Right lobe of liver (tissue), 6 donors: ENCODE results near the gene LXN. TPM values are rescaled to one million over a fixed set of nuclear protein-coding genes. Genes with fewer than 3 reads are reported as not detected.

ENCODE experiments used
- ATAC-seq, 4 donors: fragments of 200-7000 bp; cut with Tn5 transposase; one replicate each; pipeline ENCODE4 v1.9.1; 2020; ENCODE audit warnings: mild to moderate bottlenecking in 4 of 4, moderate library complexity in 4 of 4
- DNase-seq, 3 donors: peaks; one replicate each; pipeline ENCODE4 v3.0.0-alpha.2; 2020
- H3K27ac ChIP-seq, 3 donors: fragments of 200-600 bp; one replicate each; pipeline ENCODE4 v1.8.0; 2022
- H3K27me3 ChIP-seq, 2 donors: fragments of 200-600 bp; one replicate each; pipeline ENCODE4 v1.8.0; 2022
- H3K36me3 ChIP-seq, 4 donors: fragments of 200-600 bp; sonication (generic) in 1 of 4; one replicate each; pipeline versions ENCODE4 v1.5.1 to v1.8.0; 2017 to 2022; ENCODE audit warnings: control low read depth in 1 of 4
- H3K4me1 ChIP-seq, 4 donors: fragments of 200-600 bp; sonication (generic) in 1 of 4; one replicate each; pipeline versions ENCODE4 v1.5.1 to v1.8.0; 2017 to 2022; ENCODE audit warnings: control low read depth in 1 of 4
- H3K4me3 ChIP-seq, 3 donors: fragments of 200-600 bp; one replicate each; pipeline ENCODE4 v1.8.0; 2022
- H3K9me3 ChIP-seq, 4 donors: fragments of 200-600 bp; sonication (generic) in 1 of 4; one replicate each; pipeline versions ENCODE4 v1.5.1 to v1.8.0; 2017 to 2022; ENCODE audit warnings: control low read depth in 1 of 4
- CTCF ChIP-seq, 4 donors: fragments of 200-600 bp in 3 of 4; fragments of 450-650 bp in 1 of 4; IDR thresholded peaks; one replicate each; pipeline versions ENCODE4 v1.5.1 to v1.8.0; 2016 to 2022; ENCODE audit warnings: antibody characterized with exemption in 4 of 4, mild to moderate bottlenecking in 2 of 4
- POLR2A ChIP-seq: fragments of 450-650 bp; IDR thresholded peaks from one replicate; pipeline ENCODE4 v1.6.1; 2017; ENCODE audit warnings: antibody characterized with exemption, mild to moderate bottlenecking
- WGBS: methylation state at CpG from one replicate; pipeline ENCODE4 v1.1.6; 2018; ENCODE audit warnings: low coverage, low lambda C conversion rate; ENCODE audit not compliant: insufficient coverage; ENCODE audit errors: missing lambda C conversion rate; 5-methylcytosine and 5-hydroxymethylcytosine counted together
- intact Hi-C, 2 donors: fragments of 100-400 bp; cut with DNase I; formaldehyde crosslinking; loops; one replicate each; pipeline versions ENCODE4 v1.11.2 to v1.14.1; 2022
- total RNA-seq, 6 experiments: library from RNA; depleted of rRNA in 2 of 6; stranded (reverse); fragments of >200 nt in 2 of 6; fragmentation: NEBNext Ultra II Directional in 3 of 6; extraction: Animal tissue kit (Norgen Biotek cat#: 25700) in 3 of 6; gene quantifications; one replicate each; pipeline versions ENCODE4 v1.1.0 to v1.2.4, GENCODE V29; 2016 to 2023
- donor health status: DM: no; HTN: yes; CAD: no.
- donor health status: DM: no; HTN: no; CAD: no.
- donor health status: DM: no; HTN: no; CAD: no.
- donor health status: DM: no; HTN: yes; CAD: no.
- donor health status: DM: no; HTN: yes; CAD: no.

LXN gene
- total RNA-seq, 6 experiments from 2014 or later = 0.84 to 3.4 (median 2.0) TPM

GRCh38 chr3:158680861-158681260, 8.4 kb upstream of the LXN start:
- ATAC-seq (no peak), DNase-seq (no peak)
- WGBS = 77% methylated on average over 2 of the region's 2 CpGs
- Histone ChIP-seq H3K27ac (no peak overlapping the region), H3K36me3 (peaks cover 0 to 2% (median 0%) of the 10 kb centered on the region in 4 donors), H3K4me3 (no peak overlapping the region), H3K27me3 (no peaks in the 10 kb centered on the region), H3K9me3 (no peaks in the 10 kb centered on the region), H3K4me1 (peaks cover 0 to 6% (median 2%) of the 10 kb centered on the region in 4 donors)
- intact Hi-C loops = no loop called here
- TF ChIP-seq CTCF (IDR thresholded peaks at IDR 0.05) (no peak), POLR2A (no peak)

- DNase-seq (no peak), ATAC-seq (peak in 1 of 4 donors; percentile 45)
- Histone ChIP-seq H3K36me3 (peaks cover 0 to 2% (median 0%) of the 10 kb centered on the region in 4 donors), H3K4me3 (no peak overlapping the region), H3K4me1 (no peaks in the 10 kb centered on the region), H3K27me3 (no peaks in the 10 kb centered on the region), H3K9me3 (no peaks in the 10 kb centered on the region), H3K27ac (no peak overlapping the region)
- TF ChIP-seq POLR2A = no peak
- TF ChIP-seq CTCF (IDR thresholded peaks at IDR 0.05) = no peak
- intact Hi-C loops = no loop called here
- WGBS = 45% methylated on average over 1 of the region's 1 CpG
Measured at GRCh38 chr3:158679547-158680000, 7.1 kb upstream of the LXN start.

GRCh38 chr3:158678687-158679086, 6.2 kb upstream of the LXN start:
- TF ChIP-seq CTCF (IDR thresholded peaks at IDR 0.05) (no peak), POLR2A (no peak)

GRCh38 chr3:158671821-158672214, 630 bp downstream of the LXN start:
- intact Hi-C loops = no loop called here
- TF ChIP-seq POLR2A = no peak
- TF ChIP-seq CTCF (IDR thresholded peaks at IDR 0.05) = no peak
- DNase-seq = no peak
- Histone ChIP-seq H3K27ac (peak overlapping the region; percentile 18 to 76 (median 47)), H3K27me3 (no peaks in the 10 kb centered on the region), H3K4me1 (no peaks in the 10 kb centered on the region), H3K4me3 (peak overlapping the region; percentile 39 to 51 (median 46)), H3K36me3 (peaks cover 0 to 22% (median 5%) of the 10 kb centered on the region in 4 donors), H3K9me3 (no peaks in the 10 kb centered on the region)
- peak in 1 of 4 donors; percentile 14 for ATAC-seq
- 33% methylated on average over 6 of the region's 6 CpGs for WGBS

More at GRCh38 chr3:158678687-158679086, 6.2 kb upstream of the LXN start:
- DNase-seq = no peak
- WGBS = 100% methylated on average over 2 of the region's 2 CpGs
- Histone ChIP-seq H3K4me1 (no peaks in the 10 kb centered on the region), H3K4me3 (no peak overlapping the region), H3K27me3 (no peaks in the 10 kb centered on the region), H3K9me3 (no peaks in the 10 kb centered on the region), H3K27ac (no peak overlapping the region), H3K36me3 (peaks cover 0 to 2% (median 0%) of the 10 kb centered on the region in 4 donors)
- ATAC-seq = no peak
- intact Hi-C loops = no loop called here
